Liver (tissue), 3 donors: ENCODE data around the gene SEMA3E.

Experiments
- FOXA1 ChIP-seq: IDR thresholded peaks from 2 replicates; pipeline ENCODE4 v1.6.1; 2016; ENCODE audit warnings: antibody characterized with exemption
- HNF4A ChIP-seq, 2 donors: conservative IDR thresholded peaks; 2 replicates each; pipeline ENCODE4 v1.6.1; 2016; ENCODE audit warnings: antibody characterized with exemption in 2 of 2, mild to moderate bottlenecking in 2 of 2
- TF ChIP-seq, protein P1 (sequence below): fragments of 150-350 bp; IDR thresholded peaks from 2 replicates; pipeline ENCODE4 v1.5.1; 2017; ENCODE audit warnings: improper control_type of control experiment, low read depth, low read length; ENCODE audit not compliant: missing input control
- donor health status: healthy.
- donor health status: healthy.

DNA sequence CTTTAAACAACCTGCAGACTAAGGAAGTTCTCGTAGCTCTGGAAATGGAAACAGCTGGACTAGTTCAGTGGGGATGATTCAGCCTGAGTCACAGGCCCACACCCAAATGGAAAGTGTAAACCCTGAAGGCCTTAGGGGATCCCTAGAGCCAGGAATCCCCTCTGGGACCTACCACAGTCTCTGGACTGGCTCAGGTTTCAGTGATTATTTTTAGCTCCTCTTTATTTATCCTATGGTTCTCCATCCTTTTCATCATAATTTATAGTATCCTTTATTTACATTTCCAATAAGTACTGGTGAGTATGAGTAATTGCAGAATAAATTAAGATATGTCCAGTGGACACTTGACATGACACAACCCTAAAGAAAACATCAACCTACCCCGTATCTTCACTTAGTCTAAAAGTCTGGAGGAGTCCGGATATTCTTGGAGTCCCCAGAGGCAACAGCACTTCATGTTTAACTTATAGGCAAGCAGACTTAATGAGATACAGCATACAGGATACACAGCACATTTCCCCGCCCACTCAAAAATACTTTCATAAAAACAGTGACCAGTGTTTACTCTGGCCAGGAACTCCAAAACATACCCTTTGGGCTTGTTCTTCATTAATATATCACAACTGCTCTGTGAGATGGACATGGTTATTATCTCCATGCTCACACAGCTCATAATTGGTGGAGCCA is 28.4 kb upstream of the SEMA3E start:
- TF ChIP-seq HNF4A (conservative IDR thresholded peaks at IDR 0.05) (no peak), FOXA1 (no peak)
- TF ChIP-seq, protein P1, sequence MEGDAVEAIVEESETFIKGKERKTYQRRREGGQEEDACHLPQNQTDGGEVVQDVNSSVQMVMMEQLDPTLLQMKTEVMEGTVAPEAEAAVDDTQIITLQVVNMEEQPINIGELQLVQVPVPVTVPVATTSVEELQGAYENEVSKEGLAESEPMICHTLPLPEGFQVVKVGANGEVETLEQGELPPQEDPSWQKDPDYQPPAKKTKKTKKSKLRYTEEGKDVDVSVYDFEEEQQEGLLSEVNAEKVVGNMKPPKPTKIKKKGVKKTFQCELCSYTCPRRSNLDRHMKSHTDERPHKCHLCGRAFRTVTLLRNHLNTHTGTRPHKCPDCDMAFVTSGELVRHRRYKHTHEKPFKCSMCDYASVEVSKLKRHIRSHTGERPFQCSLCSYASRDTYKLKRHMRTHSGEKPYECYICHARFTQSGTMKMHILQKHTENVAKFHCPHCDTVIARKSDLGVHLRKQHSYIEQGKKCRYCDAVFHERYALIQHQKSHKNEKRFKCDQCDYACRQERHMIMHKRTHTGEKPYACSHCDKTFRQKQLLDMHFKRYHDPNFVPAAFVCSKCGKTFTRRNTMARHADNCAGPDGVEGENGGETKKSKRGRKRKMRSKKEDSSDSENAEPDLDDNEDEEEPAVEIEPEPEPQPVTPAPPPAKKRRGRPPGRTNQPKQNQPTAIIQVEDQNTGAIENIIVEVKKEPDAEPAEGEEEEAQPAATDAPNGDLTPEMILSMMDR = no peak
